Bronchial epithelial cell (primary cell): ENCODE measurements around the gene THSD4. TPM values are rescaled to one million over a fixed set of nuclear protein-coding genes. Genes with fewer than 3 reads are reported as not detected.

ENCODE experiments used
- DNase-seq: peaks from one replicate; pipeline ENCODE4 v3.0.0-alpha.2; 2010; ENCODE audit warnings: low read depth
- FAIRE-seq: peaks from 2 replicates; lab custom pipeline; 2011; peaks lifted over from hg19 to GRCh38; lab: Jason Lieb, UNC
- H3K27me3 ChIP-seq: 2 replicates; pipeline ENCODE4 v1.5.1; 2011; ENCODE audit warnings: low read length; ENCODE audit not compliant: control insufficient read depth, insufficient read depth
- H3K36me3 ChIP-seq: 2 replicates; pipeline ENCODE4 v1.5.1; 2011; ENCODE audit warnings: low read length; ENCODE audit not compliant: control insufficient read depth, insufficient read depth
- H3K4me3 ChIP-seq: 2 replicates; pipeline ENCODE4 v1.5.1; 2011; ENCODE audit warnings: mild to moderate bottlenecking, low read depth, low read length, control low read depth
- total RNA-seq: library from RNA; depleted of rRNA; stranded (reverse); fragments of >200 nt; gene quantifications from 2 replicates; pipeline ENCODE4 v1.2.1, GENCODE V29; 2014
- TF ChIP-seq, protein P1 (sequence below): IDR thresholded peaks from 2 replicates; pipeline ENCODE4 v1.5.1; 2011; ENCODE audit warnings: mild to moderate bottlenecking, moderate library complexity, low read length, control low read depth, inconsistent platforms; ENCODE audit not compliant: insufficient read depth, severe bottlenecking

The THSD4 gene
- total RNA-seq, 1 donor from 2014 or later = 14.5 TPM

DNA sequence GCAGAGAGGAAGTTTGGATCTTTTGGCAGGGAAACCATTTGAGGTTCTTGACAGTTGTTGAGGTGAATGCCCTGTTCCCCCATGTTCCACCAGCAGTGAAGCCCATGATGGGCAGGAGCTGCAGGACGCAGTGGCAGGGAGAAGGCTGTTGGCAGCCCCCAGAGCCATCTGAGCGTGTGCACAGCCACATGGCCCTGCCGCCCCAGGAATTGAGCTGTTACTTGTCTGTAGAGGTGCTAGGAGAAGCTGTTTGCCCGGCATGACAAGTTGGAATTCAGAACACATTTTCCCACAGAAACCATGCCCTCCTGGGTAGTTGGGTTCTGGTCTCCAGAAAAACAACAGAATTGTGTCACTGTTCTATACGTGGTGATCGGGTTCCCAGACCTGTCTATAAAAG is 476.9 kb downstream of the THSD4 start:
- Histone ChIP-seq H3K4me3 (no peak overlapping the region), H3K36me3 (no peaks in the 10 kb centered on the region), H3K27me3 (no peaks in the 10 kb centered on the region)
- DNase-seq = no peak
- FAIRE-seq = peak; percentile 40
- TF ChIP-seq, protein P1, sequence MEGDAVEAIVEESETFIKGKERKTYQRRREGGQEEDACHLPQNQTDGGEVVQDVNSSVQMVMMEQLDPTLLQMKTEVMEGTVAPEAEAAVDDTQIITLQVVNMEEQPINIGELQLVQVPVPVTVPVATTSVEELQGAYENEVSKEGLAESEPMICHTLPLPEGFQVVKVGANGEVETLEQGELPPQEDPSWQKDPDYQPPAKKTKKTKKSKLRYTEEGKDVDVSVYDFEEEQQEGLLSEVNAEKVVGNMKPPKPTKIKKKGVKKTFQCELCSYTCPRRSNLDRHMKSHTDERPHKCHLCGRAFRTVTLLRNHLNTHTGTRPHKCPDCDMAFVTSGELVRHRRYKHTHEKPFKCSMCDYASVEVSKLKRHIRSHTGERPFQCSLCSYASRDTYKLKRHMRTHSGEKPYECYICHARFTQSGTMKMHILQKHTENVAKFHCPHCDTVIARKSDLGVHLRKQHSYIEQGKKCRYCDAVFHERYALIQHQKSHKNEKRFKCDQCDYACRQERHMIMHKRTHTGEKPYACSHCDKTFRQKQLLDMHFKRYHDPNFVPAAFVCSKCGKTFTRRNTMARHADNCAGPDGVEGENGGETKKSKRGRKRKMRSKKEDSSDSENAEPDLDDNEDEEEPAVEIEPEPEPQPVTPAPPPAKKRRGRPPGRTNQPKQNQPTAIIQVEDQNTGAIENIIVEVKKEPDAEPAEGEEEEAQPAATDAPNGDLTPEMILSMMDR = no peak

DNA sequence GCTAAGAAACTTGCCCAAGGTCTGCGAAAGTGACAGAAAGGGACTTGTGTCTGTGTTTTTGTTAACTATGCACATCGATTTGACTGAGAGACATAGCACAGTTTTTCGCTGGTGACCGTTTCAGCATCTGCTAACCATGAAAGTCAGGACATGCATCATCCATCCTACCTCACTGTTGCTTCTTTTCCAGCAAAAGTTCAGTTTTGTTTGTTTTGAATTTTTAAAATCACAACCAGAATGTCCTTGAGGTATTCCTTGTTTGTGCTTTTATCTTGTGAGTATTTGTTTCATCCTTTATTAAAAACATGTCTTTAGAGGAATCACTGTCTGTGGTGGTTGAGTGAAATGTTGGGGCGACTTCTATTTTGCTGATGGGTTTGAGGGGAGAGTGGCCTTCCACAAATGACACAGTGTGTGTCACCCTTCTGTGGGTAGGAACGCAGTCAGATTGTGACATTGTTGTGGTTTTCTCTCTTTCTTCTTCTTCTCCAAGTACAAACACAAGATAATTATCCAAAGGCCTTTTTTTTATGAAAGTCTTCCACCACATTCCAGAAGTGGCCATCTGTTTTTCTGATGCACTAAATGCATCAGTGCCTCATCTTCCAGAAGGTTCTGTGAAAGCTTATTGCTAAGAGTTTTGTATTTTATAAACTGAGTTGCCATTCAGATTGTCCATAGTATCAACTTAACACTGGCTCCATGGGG is 480.7 kb downstream of the THSD4 start:
- DNase-seq = no peak
- TF ChIP-seq, protein P1 = no peak
- FAIRE-seq = no peak
- Histone ChIP-seq H3K4me3 (no peak overlapping the region), H3K36me3 (no peaks in the 10 kb centered on the region), H3K27me3 (no peaks in the 10 kb centered on the region)

GRCh38 chr15:71596672-71597071 is 481.4 kb downstream of the THSD4 start:
- Histone ChIP-seq H3K27me3 (no peaks in the 10 kb centered on the region), H3K36me3 (no peaks in the 10 kb centered on the region), H3K4me3 (no peak overlapping the region)
- no peak for DNase-seq
- FAIRE-seq = no peak
- TF ChIP-seq, protein P1 = no peak

GRCh38 chr15:71597126-71597525 is 481.9 kb downstream of the THSD4 start:
- no peaks in the 10 kb centered on the region for H3K36me3 ChIP-seq
- DNase-seq (no peak), FAIRE-seq (no peak)
- H3K27me3 ChIP-seq = no peaks in the 10 kb centered on the region
- TF ChIP-seq, protein P1 = no peak
- H3K4me3 ChIP-seq = no peak overlapping the region

GRCh38 chr15:71597637-71598036 is 482.4 kb downstream of the THSD4 start:
- FAIRE-seq = no peak
- TF ChIP-seq, protein P1 = no peak
- no peaks in the 10 kb centered on the region for H3K36me3 ChIP-seq

DNA sequence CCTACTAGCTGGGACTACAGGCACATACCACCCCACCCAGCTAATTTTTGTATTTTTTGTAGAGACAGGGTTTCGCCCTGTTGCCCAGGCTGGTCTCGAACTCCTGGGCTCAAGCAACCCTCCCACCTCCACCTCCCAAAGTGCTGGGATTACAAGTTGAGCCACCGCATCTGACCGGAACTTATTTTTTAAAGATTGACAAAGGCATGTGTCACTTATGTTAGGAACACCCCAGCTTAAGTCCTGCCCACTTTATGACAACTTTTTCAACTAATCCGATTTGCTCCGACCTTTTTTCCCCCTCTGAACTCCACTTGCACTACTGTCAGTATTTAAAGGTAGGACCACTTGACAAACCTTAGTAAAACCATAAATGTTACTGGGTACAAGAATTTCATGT is 483.5 kb downstream of the THSD4 start:
- H3K36me3 ChIP-seq = no peaks in the 10 kb centered on the region
- TF ChIP-seq, protein P1 = no peak
- FAIRE-seq (no peak), DNase-seq (no peak)
- no peaks in the 10 kb centered on the region for H3K27me3 ChIP-seq
- no peak overlapping the region for H3K4me3 ChIP-seq

More at GRCh38 chr15:71597637-71598036, 482.4 kb downstream of the THSD4 start:
- Histone ChIP-seq H3K27me3 (no peaks in the 10 kb centered on the region), H3K4me3 (no peak overlapping the region)
- no peak for DNase-seq
